Ovary (tissue), 9 donors: ENCODE measurements around the gene DCTPP1. TPM values are rescaled to one million over a fixed set of nuclear protein-coding genes. Genes with fewer than 3 reads are reported as not detected.

Source experiments
- DNase-seq, 5 donors: peaks; one replicate each; pipeline ENCODE4 v3.0.0-alpha.2; 2019 to 2020
- H3K27ac ChIP-seq, 2 donors: fragments of 200-600 bp; one replicate each; pipeline versions ENCODE4 v1.5.1 to v1.8.0; 2019 to 2022
- H3K27me3 ChIP-seq: fragments of 200-600 bp; one replicate; pipeline ENCODE4 v1.8.0; 2022
- H3K36me3 ChIP-seq: fragments of 200-600 bp; sonication (generic); one replicate; pipeline ENCODE4 v1.5.1; 2019
- H3K4me1 ChIP-seq: one replicate; pipeline ENCODE4 v1.8.1; 2013; ENCODE audit warnings: mild to moderate bottlenecking, moderate library complexity; ENCODE audit not compliant: insufficient read depth
- H3K4me3 ChIP-seq: fragments of 200-600 bp; sonication (generic); one replicate; pipeline ENCODE4 v1.5.1; 2017
- H3K9me3 ChIP-seq, 2 donors: fragments of 200-600 bp in 1 of 2; sonication (generic) in 1 of 2; one replicate each; pipeline versions ENCODE4 v1.5.1 to v1.8.1; 2013 to 2019; ENCODE audit warnings: mild to moderate bottlenecking in 1 of 2, moderate library complexity in 1 of 2
- EP300 ChIP-seq: sonication (generic); formaldehyde crosslinking; IDR thresholded peaks from one replicate; pipeline ENCODE4 v1.6.1; 2017; ENCODE audit warnings: antibody characterized with exemption
- POLR2A ChIP-seq: fragments of 450-650 bp; IDR thresholded peaks from one replicate; pipeline ENCODE4 v1.6.1; 2017; ENCODE audit warnings: antibody characterized with exemption, mild to moderate bottlenecking, moderate library complexity
- WGBS, 3 donors: extraction: QIAGEN DNeasy Blood & Tissue Kit in 1 of 3; methylation state at CpG; one replicate each; pipeline versions ENCODE4 v1.1.5 to v1.1.7; 2013 to 2017; 5-methylcytosine and 5-hydroxymethylcytosine counted together
- intact Hi-C, 4 donors: fragments of 100-400 bp; cut with DNase I; formaldehyde crosslinking; loops; one replicate each; pipeline versions ENCODE4 v1.11.0 to v1.15.1; 2022 to 2023
- polyA plus RNA-seq, 2 donors: library from polyadenylated mRNA; stranded (reverse); fragments of 200-250 nt in 1 of 2; fragments of 350-450 nt in 1 of 2; fragmentation: Illumina TruSeq in 1 of 2; extraction: RNeasy Lipid Tissue Mini Kit (QIAGEN cat#74804) in 1 of 2; gene quantifications; one replicate each; pipeline ENCODE4 v1.2.3, GENCODE V29; 2013 to 2014
- total RNA-seq, 7 donors: library from RNA; depleted of rRNA in 2 of 7; stranded (reverse); fragments of >200 nt in 2 of 7; fragmentation: NEBNext Ultra II Directional in 3 of 7; extraction: Animal tissue kit (Norgen Biotek cat#: 25700) in 3 of 7; gene quantifications; one replicate each; pipeline versions ENCODE4 v1.1.0 to v1.2.4, GENCODE V29; 2016 to 2023
- TF ChIP-seq, protein P1 (sequence below), 3 donors: fragments of 450-650 bp in 2 of 3; fragments of 200-600 bp in 1 of 3; IDR thresholded peaks; one replicate each; pipeline versions ENCODE4 v1.5.1 to v1.8.0; 2016 to 2022; ENCODE audit warnings: antibody characterized with exemption in 3 of 3, mild to moderate bottlenecking in 1 of 3
- donor health status: DM: no; HTN: no; CAD: no; lungs with moderate emphysema.
- donor health status: DM: no; HTN: no; CAD: no.
- donor health status: Bipolar disorder and iron deficiency.
- donor health status: DM: yes; HTN: yes; CAD: no.
- donor health status: DM: no; HTN: no; CAD: no.
- donor health status: DM: yes; HTN: yes; CAD: no.

Gene DCTPP1
- total and polyA plus RNA-seq, 9 donors, result 13.2 to 34.4 (median 22.6) TPM

- WGBS, 3 donors, result 0 to 2% (median 1%) methylated on average over 93 to 140 of the region's 140 CpGs
- TF ChIP-seq EP300 (no peak), POLR2A (no peak)
- TF ChIP-seq, protein P1, sequence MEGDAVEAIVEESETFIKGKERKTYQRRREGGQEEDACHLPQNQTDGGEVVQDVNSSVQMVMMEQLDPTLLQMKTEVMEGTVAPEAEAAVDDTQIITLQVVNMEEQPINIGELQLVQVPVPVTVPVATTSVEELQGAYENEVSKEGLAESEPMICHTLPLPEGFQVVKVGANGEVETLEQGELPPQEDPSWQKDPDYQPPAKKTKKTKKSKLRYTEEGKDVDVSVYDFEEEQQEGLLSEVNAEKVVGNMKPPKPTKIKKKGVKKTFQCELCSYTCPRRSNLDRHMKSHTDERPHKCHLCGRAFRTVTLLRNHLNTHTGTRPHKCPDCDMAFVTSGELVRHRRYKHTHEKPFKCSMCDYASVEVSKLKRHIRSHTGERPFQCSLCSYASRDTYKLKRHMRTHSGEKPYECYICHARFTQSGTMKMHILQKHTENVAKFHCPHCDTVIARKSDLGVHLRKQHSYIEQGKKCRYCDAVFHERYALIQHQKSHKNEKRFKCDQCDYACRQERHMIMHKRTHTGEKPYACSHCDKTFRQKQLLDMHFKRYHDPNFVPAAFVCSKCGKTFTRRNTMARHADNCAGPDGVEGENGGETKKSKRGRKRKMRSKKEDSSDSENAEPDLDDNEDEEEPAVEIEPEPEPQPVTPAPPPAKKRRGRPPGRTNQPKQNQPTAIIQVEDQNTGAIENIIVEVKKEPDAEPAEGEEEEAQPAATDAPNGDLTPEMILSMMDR (IDR thresholded peaks at IDR 0.05), result no peak
Measured at GRCh38 chr16:30417529-30418349, 12.1 kb downstream of the DCTPP1 start.

GRCh38 chr16:30416624-30417528, 13.0 kb downstream of the DCTPP1 start:
- no peaks in the 10 kb centered on the region for H3K36me3 ChIP-seq
- H3K27me3 ChIP-seq, result no peaks in the 10 kb centered on the region
- no peaks in the 10 kb centered on the region for H3K9me3 ChIP-seq
- WGBS, 3 donors, result 44 to 54% (median 44%) methylated on average over 18 of the region's 18 CpGs
- H3K27ac ChIP-seq, result peak overlapping the region; percentile 3 to 69
- intact Hi-C loops, result loop anchor here in 2 of 4 donors (5.0 to 10.0 kb wide), 2 partner anchors 322 to 325 kb away; partner anchors contain the start of genes TBX6 (in 2 of the 2) and YPEL3 (in 1 of the 2)
- H3K4me1 ChIP-seq, result peaks cover 5% of the 10 kb centered on the region
- TF ChIP-seq POLR2A (no peak), EP300 (no peak)
- TF ChIP-seq, protein P1 (IDR thresholded peaks at IDR 0.05), result no peak
- DNase-seq, result no peak
- peak overlapping the region; percentile 46 for H3K4me3 ChIP-seq

More at GRCh38 chr16:30417529-30418349, 12.1 kb downstream of the DCTPP1 start:
- intact Hi-C loops, result loop anchor here in 2 of 4 donors (5.0 to 10.0 kb wide), 2 partner anchors 323 to 325 kb away; partner anchors contain the start of genes TBX6 (in 2 of the 2) and YPEL3 (in 1 of the 2)
- Histone ChIP-seq H3K9me3 (no peaks in the 10 kb centered on the region), H3K36me3 (no peaks in the 10 kb centered on the region), H3K27ac (peak overlapping the region; percentile 3 to 69), H3K27me3 (no peaks in the 10 kb centered on the region), H3K4me1 (peaks cover 5% of the 10 kb centered on the region), H3K4me3 (peak overlapping the region; percentile 46)
- peak; percentile 75 to 91 (median 84) for DNase-seq

DNA sequence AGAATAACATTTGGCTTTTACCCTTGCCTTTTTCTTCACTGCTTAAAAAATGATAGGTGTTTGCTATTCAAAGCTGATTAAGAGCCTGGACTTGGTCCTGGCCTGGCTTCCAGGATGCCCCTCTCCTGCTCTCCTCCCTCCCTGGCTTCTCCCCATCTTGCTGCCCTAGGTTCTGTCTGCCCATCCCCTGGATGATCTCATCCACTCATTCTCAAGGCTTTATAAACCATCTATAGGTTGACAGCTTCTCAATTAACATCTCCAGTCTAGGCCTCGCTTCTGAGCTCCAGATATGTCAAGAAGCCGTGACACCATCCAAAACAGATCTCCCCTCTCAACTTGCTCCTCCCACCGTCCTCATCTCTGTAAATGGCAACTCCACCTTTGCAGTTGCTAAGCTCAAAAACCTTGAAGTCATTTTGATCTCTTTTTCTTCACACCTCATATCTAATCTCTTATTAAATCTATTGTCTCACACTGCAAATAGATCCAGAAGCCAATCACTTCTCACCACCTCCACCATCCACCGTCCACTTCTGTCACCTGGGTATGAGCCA, 13.7 kb downstream of the DCTPP1 start:
- Histone ChIP-seq H3K9me3 (no peaks in the 10 kb centered on the region), H3K4me3 (no peak overlapping the region), H3K27ac (no peak overlapping the region), H3K4me1 (peaks cover 5% of the 10 kb centered on the region), H3K36me3 (no peaks in the 10 kb centered on the region), H3K27me3 (no peaks in the 10 kb centered on the region)
- intact Hi-C loops, result loop anchor here in 2 of 4 donors (5.0 to 10.0 kb wide), 2 partner anchors 321 to 324 kb away; partner anchors contain the start of genes TBX6 (in 2 of the 2) and YPEL3 (in 1 of the 2)
- TF ChIP-seq EP300 (no peak), POLR2A (no peak)
- TF ChIP-seq, protein P1 (IDR thresholded peaks at IDR 0.05), result no peak
- no peak for DNase-seq
- WGBS, 3 donors, result 90 to 94% (median 92%) methylated on average over 4 of the region's 4 CpGs

DNA sequence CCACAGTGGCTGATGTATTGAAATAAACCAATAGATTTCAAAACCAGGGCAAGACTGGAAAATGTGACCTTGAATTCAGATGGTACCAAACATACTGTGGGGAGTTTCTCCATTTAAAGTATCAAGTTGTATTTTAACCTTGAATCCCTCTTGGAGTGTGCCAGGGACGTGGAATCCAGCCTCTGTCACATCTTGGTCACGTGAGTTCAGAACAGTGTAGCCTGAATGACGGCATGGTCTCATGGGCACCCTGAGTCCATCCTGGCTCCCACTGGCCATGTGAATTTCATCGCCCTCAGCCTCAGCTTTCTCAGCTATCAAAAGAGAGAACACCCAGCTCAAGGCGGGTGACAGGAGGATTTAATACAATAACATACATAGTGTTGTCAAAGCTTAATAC, 15.7 kb downstream of the DCTPP1 start:
- Histone ChIP-seq H3K27ac (no peak overlapping the region), H3K36me3 (no peaks in the 10 kb centered on the region), H3K9me3 (no peaks in the 10 kb centered on the region), H3K27me3 (no peaks in the 10 kb centered on the region), H3K4me3 (no peak overlapping the region), H3K4me1 (peaks cover 7% of the 10 kb centered on the region)
- 65 to 81% (median 75%) methylated on average over 5 of the region's 5 CpGs for WGBS, 3 donors
- TF ChIP-seq EP300 (no peak), POLR2A (no peak)
- TF ChIP-seq, protein P1 (IDR thresholded peaks at IDR 0.05), result no peak
- intact Hi-C loops, result loop anchor here in 1 of 4 donors (10.0 kb wide), 1 partner anchor 319 kb away; the partner anchor contains the start of genes TBX6 and YPEL3
- DNase-seq, result no peak
